OCI-LY1 (cell line): ENCODE results near the gene SHISA5.
"Not testable (repeated sequence)": the region's sequence is repeated elsewhere in the genome, so short reads cannot be mapped to it uniquely, and the experiment has no call there.

ENCODE experiments used
- CTCF ChIP-seq: fragments of 200-600 bp; sonication (generic), shearing (Covaris generic); IDR thresholded peaks from 2 replicates; pipeline ENCODE4 v1.5.1; 2017; ENCODE audit warnings: mild to moderate bottlenecking, antibody characterized with exemption, low read length, moderate library complexity, mixed read lengths
- EZH2 ChIP-seq: fragments of 200-600 bp; sonication (generic), shearing (Covaris generic); IDR thresholded peaks from 2 replicates; pipeline ENCODE4 v1.8.0; 2017; ENCODE audit warnings: borderline replicate concordance, mixed run types, mild to moderate bottlenecking, antibody characterized with exemption, low read length, moderate library complexity, mixed read lengths

DNA sequence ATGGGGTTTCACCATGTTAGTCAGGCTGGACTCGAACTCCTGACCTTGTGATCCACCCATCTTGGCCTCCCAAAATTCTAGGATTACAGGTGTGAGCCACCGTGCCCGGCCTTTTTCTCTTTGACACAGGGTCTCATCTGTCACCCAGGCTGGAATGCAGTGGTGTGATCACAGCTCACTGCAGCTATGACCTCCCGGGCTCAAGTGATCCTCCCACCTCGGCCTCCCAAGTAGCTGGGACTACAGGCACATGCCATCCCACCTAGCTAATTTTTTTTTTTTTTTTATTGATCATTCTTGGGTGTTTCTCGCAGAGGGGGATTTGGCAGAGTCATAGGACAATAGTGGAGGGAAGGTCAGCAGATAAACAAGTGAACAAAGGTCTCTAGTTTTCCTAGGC lies 21.2 kb downstream of the SHISA5 start:
- TF ChIP-seq CTCF, EZH2: not testable (repeated sequence)
